HG03139 (cell line): ENCODE data around the gene ASB6.
"Not testable (repeated sequence)": the region's sequence is repeated elsewhere in the genome, so short reads cannot be mapped to it uniquely, and the experiment has no call there.

ENCODE experiments used
- ATAC-seq: cut with Tn5 transposase; IDR thresholded peaks from one replicate; pipeline ENCODE4 v1.9.1; 2021; ENCODE audit not compliant: unreplicated experiment

Gene ASB6

DNA sequence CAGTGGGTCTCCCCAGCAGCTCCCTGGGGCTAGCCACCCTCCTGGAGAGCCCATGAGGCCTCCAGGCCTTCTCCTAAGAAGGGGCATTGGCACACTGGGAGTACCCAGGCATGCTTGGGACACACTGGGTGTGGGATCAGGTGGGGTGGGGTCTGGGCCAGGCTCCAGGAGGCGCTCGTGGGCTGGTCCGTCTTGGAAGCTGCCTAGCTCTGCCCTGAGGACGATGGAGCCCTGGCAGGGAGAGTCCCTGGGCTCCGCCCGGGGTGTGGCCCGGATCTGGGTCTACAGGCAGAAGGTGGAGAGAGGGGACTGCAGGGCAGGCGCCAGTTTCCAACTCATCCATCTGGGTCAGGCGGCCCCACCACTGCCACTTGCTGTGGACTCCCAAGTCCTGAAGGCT lies 25.9 kb upstream of the ASB6 start:
- no peak for ATAC-seq

DNA sequence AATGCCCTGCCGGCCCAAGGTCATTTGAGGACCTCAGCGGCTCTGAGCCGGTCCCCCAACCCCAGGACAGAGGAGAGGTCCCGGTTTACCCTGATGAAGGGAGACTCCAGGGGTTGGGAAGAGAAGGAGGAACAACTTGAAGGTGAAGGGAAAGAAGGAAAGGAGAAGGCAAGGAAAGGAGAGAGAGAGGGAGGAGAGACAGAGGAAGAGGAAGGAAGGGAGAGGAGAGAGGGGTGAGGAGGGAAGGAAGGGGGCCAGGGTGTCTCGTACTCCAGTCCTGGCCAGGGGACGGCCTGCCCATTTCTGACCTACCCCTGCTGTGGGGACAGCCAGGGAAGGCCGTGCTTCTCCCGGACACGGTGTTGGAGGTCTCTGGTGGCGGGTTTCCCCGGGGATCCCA lies 25.4 kb upstream of the ASB6 start:
- no peak for ATAC-seq

DNA sequence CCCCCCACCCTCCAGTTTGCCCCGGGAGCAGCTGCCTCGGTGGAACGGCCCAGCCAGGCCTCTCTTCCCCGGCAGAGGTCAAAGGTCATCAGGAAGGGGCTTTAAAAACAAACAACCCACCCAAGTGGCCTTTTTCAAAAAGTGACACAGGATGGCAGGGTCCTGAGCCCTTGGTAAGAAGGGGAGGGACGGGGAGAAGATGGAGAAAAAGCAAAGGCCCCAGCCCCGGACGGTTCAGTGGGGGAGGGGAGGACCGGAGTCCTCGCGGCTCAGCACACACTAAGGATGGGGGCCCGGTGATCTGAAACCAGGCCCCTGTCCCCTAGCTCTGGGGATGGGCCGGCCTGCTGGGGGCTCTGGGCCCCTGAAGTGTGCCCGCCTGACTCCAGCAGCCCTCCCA lies 24.6 kb upstream of the ASB6 start:
- ATAC-seq, result no peak

DNA sequence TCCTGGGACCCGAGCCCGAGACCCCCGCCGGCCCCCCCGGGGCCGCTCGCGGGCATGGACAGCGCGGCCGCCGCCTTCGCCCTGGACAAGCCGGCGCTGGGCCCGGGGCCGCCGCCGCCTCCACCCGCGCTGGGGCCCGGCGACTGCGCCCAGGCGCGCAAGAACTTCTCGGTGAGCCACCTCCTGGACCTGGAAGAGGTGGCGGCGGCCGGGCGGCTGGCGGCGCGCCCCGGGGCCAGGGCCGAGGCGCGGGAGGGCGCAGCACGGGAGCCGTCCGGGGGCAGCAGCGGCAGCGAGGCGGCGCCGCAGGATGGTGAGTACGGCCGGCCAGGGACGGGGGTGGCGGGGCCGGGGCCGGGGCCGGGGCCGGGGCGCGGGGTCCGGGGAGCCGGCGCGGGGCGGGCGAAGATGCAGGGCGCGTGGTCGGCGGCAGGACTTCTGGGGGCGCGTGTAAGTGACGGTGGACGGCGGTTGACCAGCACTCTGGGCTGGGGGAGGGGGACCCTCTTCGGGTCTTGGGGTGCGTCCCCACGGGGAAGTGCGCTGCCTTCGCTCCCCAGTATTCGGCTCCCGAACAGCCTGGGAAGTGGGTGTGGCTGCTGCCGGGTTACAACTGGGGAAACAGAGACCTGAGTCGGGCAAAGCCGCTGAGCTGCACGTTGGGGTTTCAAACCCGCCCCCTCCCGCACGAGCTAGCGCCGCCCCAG lies 24.0 kb upstream of the ASB6 start:
- ATAC-seq, result no peak

DNA sequence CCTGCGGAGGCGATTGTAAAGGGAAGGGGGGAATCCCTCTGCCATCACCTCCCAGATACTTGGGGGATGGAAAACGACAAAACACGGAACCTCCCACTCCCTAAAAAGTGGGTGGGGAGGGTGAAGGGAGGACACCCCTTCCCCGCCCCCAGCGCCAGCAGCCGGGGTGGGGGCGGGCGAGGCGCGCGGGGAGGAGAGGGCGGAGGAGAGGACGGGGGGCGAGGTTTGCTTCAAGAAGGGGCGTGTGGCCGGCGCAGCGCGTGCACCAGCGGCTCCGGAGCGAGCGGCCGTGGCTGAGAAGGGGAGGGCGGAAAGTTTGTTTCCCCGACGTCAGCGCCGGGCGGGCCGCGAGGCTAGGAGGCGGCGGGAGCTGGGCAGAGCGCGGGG lies 23.4 kb upstream of the ASB6 start, which contains the start of gene PRRX2:
TSS of gene PRRX2 (plus strand) at position 259 of the 387 bp plus-strand sequence. CDS start 221 bp downstream, outside the sequence.
- ATAC-seq, result no peak

DNA sequence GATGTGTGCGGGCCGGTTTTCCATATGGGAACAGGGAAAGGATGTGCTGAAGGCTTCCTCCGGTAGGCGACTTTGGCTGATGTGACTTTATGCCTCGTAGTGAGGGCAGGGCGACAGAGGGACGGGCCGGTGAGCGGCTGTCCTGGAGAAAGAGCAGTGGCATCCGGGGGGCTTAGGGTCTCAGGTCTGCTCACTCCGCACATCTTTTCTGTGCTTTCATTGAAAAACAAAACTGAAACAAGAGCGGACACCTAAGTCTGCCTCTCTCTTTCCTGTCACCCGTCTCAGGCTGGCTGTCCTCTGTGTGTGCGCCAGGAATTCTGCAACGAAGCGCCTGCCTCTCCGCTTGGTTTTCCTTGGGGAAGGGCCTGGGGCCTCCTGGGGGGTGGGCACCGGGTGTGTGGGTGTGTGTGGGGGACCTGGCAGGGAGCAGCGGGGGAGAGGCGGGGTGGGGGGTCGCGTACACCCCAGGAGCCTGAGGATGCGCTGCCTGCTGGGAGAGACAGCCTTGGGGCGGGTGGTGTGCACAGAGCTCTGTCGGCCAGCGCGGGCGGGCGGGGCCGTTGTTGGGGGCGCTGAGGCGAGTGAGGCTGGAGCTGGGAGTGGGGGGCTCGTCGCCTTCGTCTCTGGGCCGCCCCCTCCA lies 22.9 kb upstream of the ASB6 start:
- ATAC-seq, result no peak

DNA sequence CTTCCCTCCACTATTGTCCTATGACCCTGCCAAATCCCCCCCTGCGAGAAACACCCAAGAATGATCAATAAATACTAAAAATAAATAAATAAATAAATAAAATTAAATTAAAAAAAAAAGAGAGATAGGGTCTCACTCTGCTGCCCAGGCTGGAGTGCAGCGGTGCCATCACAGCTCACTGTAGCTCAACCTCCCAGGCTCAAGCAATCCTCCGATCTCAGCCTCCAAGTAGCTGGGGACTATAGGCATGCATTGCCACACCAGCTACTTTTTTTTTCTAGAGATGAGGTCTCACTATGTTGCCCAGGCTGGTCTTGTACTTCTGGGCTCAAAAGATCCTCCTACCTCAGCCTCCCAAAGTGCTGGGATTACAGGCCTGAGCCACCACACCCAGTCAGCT lies 20.3 kb upstream of the ASB6 start:
- not testable (repeated sequence) for ATAC-seq

DNA sequence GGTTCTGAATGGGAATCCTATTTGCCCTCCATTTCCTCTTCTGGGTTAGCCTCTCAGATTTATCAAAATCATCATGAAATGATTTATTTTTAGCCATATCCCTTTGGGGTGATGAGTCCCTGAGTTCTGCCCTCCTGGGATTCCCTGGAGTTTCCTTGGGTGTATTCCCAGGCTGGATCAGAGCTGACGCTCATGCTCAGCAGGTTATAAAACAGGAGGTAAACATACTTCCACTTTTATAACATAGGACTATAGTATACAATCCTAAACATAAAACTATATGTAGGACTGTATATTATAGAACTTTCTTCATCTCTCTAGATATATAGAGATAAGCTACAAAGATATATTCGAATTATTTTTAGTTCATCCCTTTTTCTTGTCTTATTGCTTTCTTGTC lies 19.1 kb upstream of the ASB6 start:
- no peak for ATAC-seq

DNA sequence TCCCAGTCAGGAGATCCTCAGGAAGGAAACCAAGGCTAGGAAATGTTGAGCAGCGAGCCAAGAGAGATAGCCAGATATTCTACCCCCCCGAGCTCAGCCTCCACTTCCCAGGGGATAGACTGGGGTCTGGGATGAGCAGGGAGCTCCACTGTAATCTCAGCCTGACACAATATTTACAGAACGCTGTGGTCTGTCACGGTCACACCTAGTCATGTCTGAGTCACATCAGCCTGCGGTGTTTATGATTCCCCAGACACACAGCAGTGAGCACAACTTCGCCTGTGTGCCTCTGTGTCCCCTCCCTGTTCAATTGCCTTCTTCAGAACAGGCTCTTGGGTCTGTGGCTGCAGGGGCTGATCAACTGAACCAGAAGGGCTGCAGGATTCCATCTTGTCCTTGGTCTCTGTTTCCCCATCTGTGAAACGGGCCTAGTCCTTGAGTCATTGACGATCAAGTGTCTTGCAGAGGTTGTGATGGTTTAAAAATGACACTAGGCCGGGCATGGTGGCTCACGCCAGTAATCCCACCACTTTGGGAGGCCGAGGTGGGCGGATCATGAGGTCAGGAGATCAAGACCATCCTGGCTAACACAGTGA lies 14.9 kb upstream of the ASB6 start:
- ATAC-seq, result no peak

DNA sequence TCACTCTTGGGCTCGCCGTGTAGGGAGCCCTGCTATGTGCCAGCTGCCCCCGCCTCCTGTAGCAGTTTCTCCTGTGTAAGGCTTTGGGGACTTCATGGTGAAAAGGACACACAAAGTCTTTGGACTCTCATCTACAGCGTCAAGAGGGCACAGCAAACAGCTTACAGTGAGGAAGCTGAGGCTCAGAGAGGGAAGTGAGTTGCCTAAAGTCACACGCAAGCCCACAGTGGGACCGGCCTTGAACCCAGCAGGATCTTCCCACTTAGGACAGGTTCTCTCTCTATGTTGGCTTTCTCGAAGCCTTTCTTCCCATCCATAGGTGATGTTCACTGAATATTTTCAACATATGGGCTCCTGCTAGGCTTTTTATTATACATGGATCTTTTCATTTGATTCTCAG lies 13.7 kb upstream of the ASB6 start:
- ATAC-seq, result no peak

DNA sequence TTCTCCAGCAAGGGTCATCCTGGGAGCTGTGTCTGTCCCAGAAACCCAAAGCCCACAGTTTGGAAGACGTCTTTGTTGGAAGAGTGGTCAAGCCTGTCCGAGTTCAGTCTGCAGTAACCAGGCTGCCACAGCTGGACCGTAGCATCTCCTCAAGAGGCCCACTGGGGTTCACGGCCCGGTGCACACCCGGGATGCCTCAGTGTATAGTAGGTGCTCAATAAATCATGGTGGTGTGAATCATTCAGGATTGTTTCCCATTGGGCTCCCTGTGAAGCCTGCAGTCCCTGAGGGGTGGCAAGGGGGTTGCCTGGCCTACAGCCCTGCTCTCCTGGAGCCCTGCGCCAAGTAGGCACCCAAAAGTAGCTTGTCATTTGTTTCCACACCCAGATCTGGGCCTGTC lies 13.2 kb upstream of the ASB6 start:
- ATAC-seq, result no peak

DNA sequence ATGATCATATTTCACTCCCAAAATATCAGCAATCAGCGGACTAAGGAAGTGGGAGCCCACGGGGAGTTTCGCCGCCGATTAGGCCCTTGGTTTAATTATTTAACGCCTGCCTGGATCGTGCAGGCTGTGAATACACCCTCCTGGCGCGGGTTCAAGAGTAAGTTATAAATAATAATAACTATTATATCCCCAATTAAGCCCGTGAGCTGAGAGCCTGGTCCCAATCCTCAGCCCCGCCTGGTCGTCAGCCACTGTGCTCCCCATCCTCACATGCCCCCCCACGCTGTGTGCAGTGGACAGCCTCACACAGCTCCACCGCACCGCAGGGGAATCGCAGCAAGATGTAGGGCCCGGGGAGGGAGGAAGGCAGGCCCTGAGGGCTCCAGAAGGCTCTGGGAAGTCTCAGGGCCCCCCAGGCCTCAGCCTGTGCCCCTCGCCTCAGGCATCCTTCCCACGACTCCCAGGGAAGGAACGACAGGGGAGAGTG lies 12.6 kb upstream of the ASB6 start:
- ATAC-seq, result no peak

DNA sequence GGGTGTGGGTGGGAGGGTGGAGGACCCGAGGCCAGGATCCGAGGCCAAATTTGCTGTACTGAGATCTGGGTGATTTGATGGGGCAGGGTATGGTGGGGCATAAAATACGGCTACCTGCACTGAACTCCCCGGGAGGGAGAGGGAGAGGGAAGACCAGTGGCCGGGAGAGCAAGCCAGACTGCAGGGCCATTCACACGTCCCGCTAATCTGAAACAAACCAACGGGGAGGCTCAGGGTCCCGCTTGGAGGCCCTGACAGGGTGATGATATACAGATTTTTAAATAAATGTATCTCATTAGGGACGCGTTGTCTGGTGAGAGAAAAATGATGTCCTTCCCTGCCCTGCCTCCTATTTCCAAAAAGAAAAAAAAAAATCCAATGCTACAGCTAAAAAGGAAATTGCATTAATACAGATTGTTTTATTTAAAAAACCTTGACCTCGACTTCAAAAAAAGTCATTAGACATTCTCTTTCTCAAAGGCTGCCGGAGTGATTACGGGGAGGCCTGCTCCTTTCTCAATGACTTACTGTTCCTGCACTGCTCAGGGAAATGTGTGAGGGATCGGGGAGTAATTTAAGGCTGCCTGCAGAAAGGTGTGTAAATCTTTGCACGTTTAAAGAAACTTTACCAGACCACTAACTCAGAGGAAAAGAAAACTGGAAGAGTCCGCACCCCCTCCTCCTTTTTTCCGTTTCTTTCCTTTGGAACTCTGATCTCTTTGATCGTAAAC lies 12.0 kb upstream of the ASB6 start:
- ATAC-seq, result no peak

DNA sequence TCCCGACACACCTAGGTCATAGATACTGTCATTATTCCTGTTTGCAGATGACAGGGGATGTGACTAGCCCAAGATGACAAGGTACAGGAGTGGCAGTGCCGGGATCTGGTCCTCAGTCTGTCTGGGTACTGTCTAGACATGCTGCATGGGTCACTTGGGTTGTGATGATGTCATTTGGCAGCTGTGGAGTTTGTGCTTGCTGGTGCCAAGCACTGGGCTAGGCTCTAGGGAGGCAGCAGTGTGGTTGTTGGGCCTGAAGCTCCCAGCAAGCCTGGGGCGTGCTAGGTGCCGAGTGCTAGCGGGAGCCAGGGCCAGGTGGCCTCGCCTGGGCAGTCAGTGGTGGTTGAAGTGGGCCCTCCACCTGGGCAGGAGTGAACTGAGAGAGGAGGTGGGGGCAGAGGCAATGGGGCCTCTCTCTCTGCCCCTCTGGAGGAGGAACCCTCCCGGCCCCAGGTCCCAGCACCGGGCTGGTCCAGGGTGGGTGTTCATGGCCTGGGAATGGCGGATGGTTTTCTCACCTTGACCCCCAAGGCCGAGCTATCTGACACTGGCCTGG lies 8.8 kb upstream of the ASB6 start:
- no peak for ATAC-seq

DNA sequence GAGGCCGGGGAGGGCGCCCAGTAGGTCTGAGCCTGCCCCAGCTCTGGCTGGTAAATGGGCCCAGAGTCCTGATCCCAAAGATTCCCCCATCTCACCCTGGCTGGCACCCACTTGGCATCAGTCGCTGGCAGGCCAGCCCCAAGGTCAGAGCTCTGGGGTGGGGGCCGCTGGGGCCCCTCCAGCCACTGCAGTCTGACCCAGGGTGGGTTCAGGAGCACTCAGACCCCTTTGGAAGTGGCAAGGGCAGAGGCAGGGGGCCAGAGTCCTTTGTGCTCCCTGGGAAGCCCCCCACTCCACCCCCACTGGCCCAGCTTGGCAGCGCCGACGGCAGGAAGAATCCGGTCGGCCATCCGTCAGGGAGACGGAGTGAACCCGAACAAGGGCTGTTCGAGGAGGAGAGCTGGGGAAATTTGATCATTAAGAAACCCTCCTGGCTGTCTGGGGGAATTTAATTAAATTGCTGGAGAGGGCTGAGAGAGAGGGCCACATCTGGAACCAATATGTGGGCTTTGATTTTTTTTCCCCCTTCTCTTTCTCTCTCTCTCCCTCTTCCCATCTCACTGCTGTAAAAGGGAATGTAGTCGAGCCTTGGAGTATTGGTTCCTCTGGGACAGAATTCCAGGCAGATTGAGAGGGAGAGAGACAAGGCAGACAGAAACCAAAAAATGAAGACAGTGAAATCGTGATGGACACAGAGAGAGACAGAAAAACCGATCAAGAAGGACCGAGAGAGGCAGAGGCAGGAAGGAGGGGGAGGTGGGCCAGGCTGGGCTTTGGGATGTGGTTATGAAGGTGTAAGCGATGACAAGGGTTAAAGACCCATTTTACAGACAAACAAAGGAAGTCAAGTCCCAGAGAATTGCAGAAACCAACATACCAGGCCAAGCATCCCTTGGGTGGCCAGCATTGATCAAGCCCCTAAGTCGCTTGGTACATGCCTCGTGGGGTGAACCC lies 8.1 kb upstream of the ASB6 start:
- ATAC-seq, result no peak

DNA sequence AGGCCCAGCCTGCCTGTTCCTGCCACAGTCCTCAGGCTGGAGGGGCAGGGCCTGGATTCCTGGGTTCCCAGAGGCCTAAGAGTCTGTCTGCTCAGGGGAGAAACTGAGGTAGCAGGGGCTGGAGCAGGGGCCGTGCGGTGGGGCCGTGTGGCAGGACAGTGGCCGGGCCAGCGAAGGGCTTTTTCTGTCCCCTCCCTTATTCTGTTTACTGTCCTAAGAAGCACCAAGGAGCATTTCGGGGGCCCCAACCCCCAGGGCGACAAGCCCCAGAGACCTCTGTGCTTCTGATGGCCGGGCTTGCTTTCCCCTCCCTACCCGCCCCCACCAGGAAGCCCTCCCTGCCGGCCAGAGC lies 6.8 kb upstream of the ASB6 start:
- ATAC-seq, result no peak

DNA sequence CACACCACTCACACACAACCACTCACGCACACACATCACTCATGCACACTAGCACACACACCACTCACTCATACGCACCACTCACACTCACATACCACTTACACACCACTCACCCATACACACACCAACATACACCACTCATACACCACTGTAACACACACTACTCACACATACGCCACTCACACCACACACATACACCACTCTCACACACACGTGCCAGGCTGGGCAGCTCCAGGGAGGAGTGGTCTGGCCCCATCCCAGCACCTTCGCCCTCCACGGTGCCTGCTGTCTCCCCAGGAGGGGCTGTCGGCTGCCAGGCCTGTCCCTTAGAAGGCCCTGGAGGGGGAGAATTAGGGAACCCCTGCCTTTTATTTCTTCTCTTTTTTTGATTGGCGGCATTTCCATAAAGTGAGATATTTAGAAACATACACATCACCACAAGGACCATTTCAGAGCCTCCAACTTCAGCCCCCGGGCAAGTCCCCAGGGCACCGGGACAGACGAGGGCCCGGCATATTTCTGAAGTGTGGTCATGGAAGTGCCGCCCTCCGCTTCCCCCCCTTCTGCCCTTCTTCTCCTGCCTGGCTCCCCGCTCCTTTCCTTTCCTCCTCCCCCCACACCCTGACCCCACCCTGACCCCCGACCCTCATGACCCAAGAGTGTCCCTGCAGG lies 6.3 kb upstream of the ASB6 start:
- ATAC-seq, result no peak

DNA sequence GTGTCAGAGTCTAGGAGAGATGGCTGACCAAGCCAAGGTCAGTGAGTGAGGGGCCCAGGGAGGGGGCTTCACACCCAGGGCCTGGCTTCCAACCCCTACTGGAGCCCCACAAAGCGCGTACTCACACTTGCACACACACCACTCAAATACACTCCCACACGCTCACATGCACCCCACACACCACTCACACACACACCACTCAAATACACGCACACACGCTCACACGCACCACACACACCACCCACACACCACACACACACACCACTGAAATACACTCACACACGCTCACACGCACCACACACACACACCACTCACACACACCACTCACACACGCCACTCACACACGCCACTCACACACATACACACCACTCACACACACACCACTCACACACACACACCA lies 5.7 kb upstream of the ASB6 start:
- ATAC-seq, result no peak

DNA sequence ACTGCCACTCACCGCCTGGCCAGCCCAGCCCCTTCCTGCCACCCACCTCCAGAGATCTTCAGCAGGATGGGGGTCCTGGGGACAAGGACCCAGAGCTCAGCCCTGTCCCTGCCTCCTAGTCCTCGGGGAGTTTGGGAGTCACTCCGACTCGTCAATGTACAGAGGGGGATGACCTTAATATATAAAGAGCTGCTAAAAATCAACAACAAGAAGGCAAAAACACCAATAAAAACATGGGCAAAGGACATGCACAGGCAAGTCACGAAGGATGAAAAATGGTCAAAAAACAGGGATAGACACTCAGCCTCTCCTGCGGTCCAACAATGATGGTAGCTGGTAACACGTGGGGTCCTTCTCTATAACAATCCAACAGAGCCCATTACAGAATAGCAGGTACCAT lies 4.7 kb upstream of the ASB6 start:
- ATAC-seq, result no peak

DNA sequence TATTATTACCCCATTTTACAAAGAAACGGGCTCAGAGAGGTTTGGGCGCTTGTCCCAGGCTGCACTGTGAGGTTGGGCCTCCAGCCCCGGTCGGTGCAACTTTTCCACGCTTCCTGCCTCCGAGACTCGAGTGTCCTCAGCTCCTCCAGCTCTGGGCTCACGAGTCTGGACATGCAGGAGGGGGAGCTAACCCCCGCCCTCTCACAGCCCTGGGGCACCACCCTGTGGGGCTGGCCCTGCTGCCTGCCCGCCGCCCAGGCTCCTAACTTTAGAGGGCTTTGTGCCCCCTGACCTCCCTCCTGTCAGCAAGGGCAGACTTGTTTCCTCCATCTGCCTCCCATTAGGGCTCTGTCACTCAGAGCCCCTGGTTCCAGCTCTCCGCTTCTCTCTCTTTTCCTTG lies 4.3 kb upstream of the ASB6 start:
- no peak for ATAC-seq
